ENCODE data around the gene SARS1. TPM values are rescaled to one million over a fixed set of nuclear protein-coding genes. Genes with fewer than 3 reads are reported as not detected.

Gene SARS1
- total RNA-seq, 2 experiments from 2014 or later = 224 to 240 TPM

- H3K27ac Mint-ChIP-seq = no peak overlapping the region
- H3K9me3 Mint-ChIP-seq (ENCODE audit: low read depth) = no peaks in the 10 kb centered on the region
- ChIA-PET CTCF (interaction anchor here (0.6 kb wide), 1 partner anchor 23 kb away, joined by 3 read pairs; no protein-coding TSS in a partner anchor), POLR2A (no interaction called here)
- intact Hi-C loops (cut with DNase I, micrococcal nuclease) = no loop called here
- no peak for ATAC-seq
- DNase-seq = no peak
- H3K4me1 Mint-ChIP-seq = peaks cover 15% of the 10 kb centered on the region
- no peak overlapping the region for H3K4me3 Mint-ChIP-seq
- no peaks in the 10 kb centered on the region for H3K27me3 Mint-ChIP-seq
- H3K36me3 Mint-ChIP-seq (ENCODE audit: low read depth) = peaks cover 57% of the 10 kb centered on the region
These were observed 15.9 kb downstream of the SARS1 start for GRCh38 chr1:109229531-109230127.

GRCh38 chr1:109231066-109231465 lies 17.3 kb downstream of the SARS1 start:
- Mint-ChIP-seq H3K27ac (peak overlapping the region; percentile 14), H3K27me3 (no peaks in the 10 kb centered on the region), H3K9me3 (ENCODE audit: low read depth) (no peaks in the 10 kb centered on the region), H3K4me3 (no peak overlapping the region), H3K4me1 (peaks cover 4% of the 10 kb centered on the region), H3K36me3 (ENCODE audit: low read depth) (peaks cover 58% of the 10 kb centered on the region)
- DNase-seq (no peak), ATAC-seq (no peak)
- intact Hi-C loops (cut with DNase I, micrococcal nuclease) = no loop called here
- CTCF ChIA-PET = interaction anchor here (0.6 to 2.1 kb wide), 3 partner anchors 14 to 301 kb away, joined by 5 to 9 read pairs (median 5); partner anchors contain the start of gene SARS1
- POLR2A ChIA-PET = no interaction called here

GRCh38 chr1:109235137-109235536 lies 21.4 kb downstream of the SARS1 start:
- DNase-seq (no peak), ATAC-seq (no peak)
- Mint-ChIP-seq H3K27me3 (no peaks in the 10 kb centered on the region), H3K4me1 (peaks cover 3% of the 10 kb centered on the region), H3K27ac (peak overlapping the region; percentile 71), H3K36me3 (ENCODE audit: low read depth) (peaks cover 49% of the 10 kb centered on the region), H3K9me3 (ENCODE audit: low read depth) (no peaks in the 10 kb centered on the region), H3K4me3 (no peak overlapping the region)
- ChIA-PET CTCF (no interaction called here), POLR2A (no interaction called here)
- intact Hi-C loops (cut with DNase I, micrococcal nuclease) = no loop called here

GRCh38 chr1:109237512-109237911 lies 23.8 kb downstream of the SARS1 start:
- H3K27me3 Mint-ChIP-seq = no peaks in the 10 kb centered on the region
- no peak for DNase-seq
- CTCF ChIA-PET = interaction anchor here (1.3 to 1.6 kb wide), 2 partner anchors 22 to 124 kb away, joined by 3 to 5 read pairs; a partner anchor contains a TSS
- no peak for ATAC-seq
- H3K4me3 Mint-ChIP-seq = no peak overlapping the region
- peak overlapping the region; percentile 62 for H3K27ac Mint-ChIP-seq
- no peaks in the 10 kb centered on the region for H3K9me3 Mint-ChIP-seq (ENCODE audit: low read depth)
- intact Hi-C loops (cut with DNase I, micrococcal nuclease) = no loop called here
- peaks cover 16% of the 10 kb centered on the region for H3K4me1 Mint-ChIP-seq
- POLR2A ChIA-PET = no interaction called here
- H3K36me3 Mint-ChIP-seq (ENCODE audit: low read depth) = peaks cover 33% of the 10 kb centered on the region

- Mint-ChIP-seq H3K27ac (no peak overlapping the region), H3K9me3 (ENCODE audit: low read depth) (no peaks in the 10 kb centered on the region), H3K4me1 (peaks cover 16% of the 10 kb centered on the region), H3K4me3 (no peak overlapping the region), H3K36me3 (ENCODE audit: low read depth) (peaks cover 31% of the 10 kb centered on the region), H3K27me3 (peaks cover 2% of the 10 kb centered on the region)
- intact Hi-C loops (cut with DNase I, micrococcal nuclease) = no loop called here
- DNase-seq = no peak
- ChIA-PET POLR2A (no interaction called here), CTCF (interaction anchor here (0.5 to 1.7 kb wide), 9 partner anchors 12 to 125 kb away, joined by 3 to 5 read pairs (median 3); a partner anchor contains a TSS)
- no peak for ATAC-seq
These were observed 24.7 kb downstream of the SARS1 start for GRCh38 chr1:109238382-109238781.

GRCh38 chr1:109239047-109239408 lies 25.3 kb downstream of the SARS1 start:
- POLR2A ChIA-PET = no interaction called here
- Mint-ChIP-seq H3K36me3 (ENCODE audit: low read depth) (peaks cover 31% of the 10 kb centered on the region), H3K27ac (no peak overlapping the region), H3K9me3 (ENCODE audit: low read depth) (no peaks in the 10 kb centered on the region), H3K27me3 (peaks cover 2% of the 10 kb centered on the region), H3K4me3 (no peak overlapping the region), H3K4me1 (peaks cover 16% of the 10 kb centered on the region)
- ATAC-seq = no peak
- DNase-seq = no peak
- intact Hi-C loops (cut with DNase I, micrococcal nuclease) = no loop called here
- CTCF ChIA-PET = interaction anchor here (0.6 to 1.8 kb wide), 15 partner anchors 12 to 293 kb away, joined by 3 to 5 read pairs (median 4); a partner anchor contains a TSS

GRCh38 chr1:109239409-109240068 lies 25.8 kb downstream of the SARS1 start:
- Mint-ChIP-seq H3K4me1 (peaks cover 16% of the 10 kb centered on the region), H3K9me3 (ENCODE audit: low read depth) (no peaks in the 10 kb centered on the region), H3K4me3 (no peak overlapping the region), H3K27ac (no peak overlapping the region), H3K27me3 (peaks cover 2% of the 10 kb centered on the region), H3K36me3 (ENCODE audit: low read depth) (peaks cover 29% of the 10 kb centered on the region)
- DNase-seq (peak; percentile 55), ATAC-seq (peak; percentile 73)
- CTCF ChIA-PET = interaction anchor here (0.6 to 1.8 kb wide), 11 partner anchors 11 to 293 kb away, joined by 3 to 5 read pairs (median 4); no protein-coding TSS in a partner anchor
- POLR2A ChIA-PET = no interaction called here
- intact Hi-C loops (cut with DNase I, micrococcal nuclease) = no loop called here

GRCh38 chr1:109240158-109241152 lies 26.7 kb downstream of the SARS1 start:
- peak; percentile 52 for DNase-seq
- Mint-ChIP-seq H3K4me3 (no peak overlapping the region), H3K27ac (no peak overlapping the region), H3K4me1 (peaks cover 13% of the 10 kb centered on the region), H3K9me3 (ENCODE audit: low read depth) (no peaks in the 10 kb centered on the region), H3K27me3 (peaks cover 2% of the 10 kb centered on the region), H3K36me3 (ENCODE audit: low read depth) (peaks cover 23% of the 10 kb centered on the region)
- peak; percentile 38 for ATAC-seq
- intact Hi-C loops (cut with DNase I, micrococcal nuclease) = loop anchor here in 1 of 2 experiments (1.0 kb wide), 1 partner anchor 9 kb away; the partner anchor contains the start of gene CELSR2
- CTCF ChIA-PET = interaction anchor here (1.0 to 1.8 kb wide), 6 partner anchors 13 to 292 kb away, joined by 3 to 5 read pairs (median 4); no protein-coding TSS in a partner anchor
- POLR2A ChIA-PET = no interaction called here

GRCh38 chr1:109241344-109241743 lies 27.6 kb downstream of the SARS1 start:
- ATAC-seq (peak; percentile 17), DNase-seq (no peak)
- Mint-ChIP-seq H3K27me3 (peaks cover 2% of the 10 kb centered on the region), H3K9me3 (ENCODE audit: low read depth) (no peaks in the 10 kb centered on the region), H3K4me3 (no peak overlapping the region), H3K4me1 (peaks cover 13% of the 10 kb centered on the region), H3K27ac (no peak overlapping the region), H3K36me3 (ENCODE audit: low read depth) (peaks cover 17% of the 10 kb centered on the region)
- intact Hi-C loops (cut with DNase I, micrococcal nuclease) = loop anchor here in 1 of 2 experiments (1.0 kb wide), 1 partner anchor 8 kb away; the partner anchor contains the start of gene CELSR2
- CTCF ChIA-PET = interaction anchor here (0.5 to 1.3 kb wide), 4 partner anchors 11 to 290 kb away, joined by 3 to 5 read pairs (median 3); no protein-coding TSS in a partner anchor
- POLR2A ChIA-PET = no interaction called here

- no peak overlapping the region for H3K4me3 Mint-ChIP-seq
- no peaks in the 10 kb centered on the region for H3K9me3 Mint-ChIP-seq (ENCODE audit: low read depth)
- H3K27ac Mint-ChIP-seq = no peak overlapping the region
- DNase-seq (no peak), ATAC-seq (no peak)
- H3K27me3 Mint-ChIP-seq = peaks cover 2% of the 10 kb centered on the region
- intact Hi-C loops (cut with DNase I, micrococcal nuclease) = loop anchor here in 1 of 2 experiments (1.0 kb wide), 1 partner anchor 7 kb away; the partner anchor contains the start of gene CELSR2
- peaks cover 13% of the 10 kb centered on the region for H3K4me1 Mint-ChIP-seq
- POLR2A ChIA-PET = no interaction called here
- H3K36me3 Mint-ChIP-seq (ENCODE audit: low read depth) = peaks cover 15% of the 10 kb centered on the region
- CTCF ChIA-PET = interaction anchor here (0.6 to 1.3 kb wide), 3 partner anchors 11 to 289 kb away, joined by 3 to 5 read pairs (median 3); no protein-coding TSS in a partner anchor
These were observed 28.2 kb downstream of the SARS1 start for GRCh38 chr1:109241841-109242345.

GRCh38 chr1:109242387-109242786 lies 28.7 kb downstream of the SARS1 start:
- peaks cover 11% of the 10 kb centered on the region for H3K36me3 Mint-ChIP-seq (ENCODE audit: low read depth)
- H3K9me3 Mint-ChIP-seq (ENCODE audit: low read depth) = no peaks in the 10 kb centered on the region
- intact Hi-C loops (cut with DNase I, micrococcal nuclease) = no loop called here
- CTCF ChIA-PET = interaction anchor here (0.7 kb wide), 1 partner anchor 8 kb away, joined by 3 read pairs; no protein-coding TSS in a partner anchor
- H3K27ac Mint-ChIP-seq = no peak overlapping the region
- H3K4me1 Mint-ChIP-seq = peaks cover 13% of the 10 kb centered on the region
- peak; percentile 3 for ATAC-seq
- POLR2A ChIA-PET = no interaction called here
- peaks cover 2% of the 10 kb centered on the region for H3K27me3 Mint-ChIP-seq
- no peak for DNase-seq
- H3K4me3 Mint-ChIP-seq = no peak overlapping the region
